OCI-LY1 (cell line): ENCODE measurements around the gene KCNE4.

ENCODE experiments used
- H2AFZ ChIP-seq: fragments of 200-600 bp; sonication (generic), shearing (Covaris generic); 2 replicates; pipeline ENCODE4 v1.6.0; 2014; ENCODE audit warnings: antibody characterized with exemption, mild to moderate bottlenecking, low read length
- H3F3A ChIP-seq: fragments of 200-600 bp; sonication (generic), shearing (Covaris generic); 2 replicates; pipeline ENCODE4 v1.6.0; 2014; ENCODE audit warnings: mild to moderate bottlenecking, antibody characterized with exemption, low read length, moderate library complexity; ENCODE audit not compliant: insufficient read depth
- H3K27ac ChIP-seq: fragments of 200-600 bp; sonication (generic); 2 replicates; pipeline ENCODE4 v1.5.1; 2014; ENCODE audit warnings: low read length, mixed run types, mild to moderate bottlenecking, low read depth; ENCODE audit not compliant: poor library complexity, severe bottlenecking
- H3K27me3 ChIP-seq: fragments of 200-600 bp; sonication (generic); 2 replicates; pipeline ENCODE4 v1.6.0; 2014; ENCODE audit warnings: antibody characterized with exemption, mild to moderate bottlenecking, low read length, moderate library complexity; ENCODE audit not compliant: insufficient read depth
- H3K36me3 ChIP-seq: fragments of 200-600 bp; sonication (generic); 2 replicates; pipeline ENCODE4 v1.6.1; 2014; ENCODE audit warnings: mild to moderate bottlenecking, antibody characterized with exemption, low read length, moderate library complexity, mixed read lengths; ENCODE audit not compliant: insufficient read depth
- H3K4me1 ChIP-seq: fragments of 200-600 bp; sonication (generic); 2 replicates; pipeline ENCODE4 v1.5.1; 2014; ENCODE audit warnings: mild to moderate bottlenecking, low read length, moderate library complexity; ENCODE audit not compliant: insufficient read depth, severe bottlenecking
- H3K4me2 ChIP-seq: fragments of 200-600 bp; sonication (generic), shearing (Covaris generic); 2 replicates; pipeline ENCODE4 v1.6.1; 2014; ENCODE audit warnings: low read length
- H3K4me3 ChIP-seq: fragments of 200-600 bp; sonication (generic); 2 replicates; pipeline ENCODE4 v1.5.1; 2014; ENCODE audit warnings: low read length, low read depth, mild to moderate bottlenecking, mixed read lengths; ENCODE audit not compliant: poor library complexity, severe bottlenecking
- H3K79me2 ChIP-seq: fragments of 200-600 bp; shearing (Covaris generic); 2 replicates; pipeline ENCODE4 v1.6.1; 2016; ENCODE audit warnings: mixed run types, low read length, mixed read lengths; ENCODE audit not compliant: insufficient read depth
- H3K9ac ChIP-seq: fragments of 200-600 bp; sonication (generic), shearing (Covaris generic); 2 replicates; pipeline ENCODE4 v1.6.1; 2014; ENCODE audit warnings: mild to moderate bottlenecking, low read length, mixed read lengths
- H3K9me2 ChIP-seq: fragments of 200-600 bp; sonication (generic), shearing (Covaris generic); 2 replicates; pipeline ENCODE4 v1.6.1; 2014; ENCODE audit warnings: low read depth, mild to moderate bottlenecking, low read length, mixed read lengths
- H3K9me3 ChIP-seq: fragments of 200-600 bp; shearing (Covaris generic); 2 replicates; pipeline ENCODE4 v1.6.1; 2014; ENCODE audit warnings: low read length, mixed read lengths
- H4K20me1 ChIP-seq: fragments of 200-600 bp; sonication (generic), shearing (Covaris generic); 2 replicates; pipeline ENCODE4 v1.6.0; 2016; ENCODE audit warnings: mild to moderate bottlenecking, low read length; ENCODE audit not compliant: insufficient read depth
- CTCF ChIP-seq: fragments of 200-600 bp; sonication (generic), shearing (Covaris generic); IDR thresholded peaks from 2 replicates; pipeline ENCODE4 v1.5.1; 2017; ENCODE audit warnings: mild to moderate bottlenecking, antibody characterized with exemption, low read length, moderate library complexity, mixed read lengths
- EZH2 ChIP-seq: fragments of 200-600 bp; sonication (generic), shearing (Covaris generic); IDR thresholded peaks from 2 replicates; pipeline ENCODE4 v1.8.0; 2017; ENCODE audit warnings: borderline replicate concordance, mixed run types, mild to moderate bottlenecking, antibody characterized with exemption, low read length, moderate library complexity, mixed read lengths

Gene KCNE4

DNA sequence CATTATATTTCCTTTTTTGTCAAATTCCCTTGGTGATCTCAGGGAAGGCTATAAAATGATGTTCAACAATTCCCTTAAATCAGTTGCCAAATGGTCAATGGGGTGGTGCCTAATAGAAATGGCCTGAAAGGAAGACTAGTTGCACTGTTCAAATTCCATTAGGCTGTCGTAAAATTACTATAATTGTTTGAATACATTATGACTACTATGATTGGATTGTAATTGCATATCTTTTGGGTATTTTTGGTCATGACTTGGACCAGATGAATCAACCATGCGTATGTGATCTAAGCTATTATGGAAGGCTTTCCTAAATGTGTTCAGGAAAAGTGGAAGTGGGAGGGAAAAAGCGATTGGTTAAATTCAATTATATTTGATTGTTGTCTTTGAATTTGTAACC is 41.3 kb upstream of the KCNE4 start:
- H3K4me2 ChIP-seq, result no peak overlapping the region
- H3K4me1 ChIP-seq, result no peaks in the 10 kb centered on the region
- no peak overlapping the region for H3K9ac ChIP-seq
- no peaks in the 10 kb centered on the region for H3K9me2 ChIP-seq
- no peaks in the 10 kb centered on the region for H3K27me3 ChIP-seq
- H4K20me1 ChIP-seq, result no peaks in the 10 kb centered on the region
- H3F3A ChIP-seq, result no peaks in the 10 kb centered on the region
- no peaks in the 10 kb centered on the region for H3K9me3 ChIP-seq
- H3K4me3 ChIP-seq, result no peak overlapping the region
- H3K27ac ChIP-seq, result no peak overlapping the region
- no peak overlapping the region for H2AFZ ChIP-seq
- H3K36me3 ChIP-seq, result no peaks in the 10 kb centered on the region
- no peaks in the 10 kb centered on the region for H3K79me2 ChIP-seq
- no peak for TF ChIP-seq CTCF
- TF ChIP-seq EZH2, result no peak

DNA sequence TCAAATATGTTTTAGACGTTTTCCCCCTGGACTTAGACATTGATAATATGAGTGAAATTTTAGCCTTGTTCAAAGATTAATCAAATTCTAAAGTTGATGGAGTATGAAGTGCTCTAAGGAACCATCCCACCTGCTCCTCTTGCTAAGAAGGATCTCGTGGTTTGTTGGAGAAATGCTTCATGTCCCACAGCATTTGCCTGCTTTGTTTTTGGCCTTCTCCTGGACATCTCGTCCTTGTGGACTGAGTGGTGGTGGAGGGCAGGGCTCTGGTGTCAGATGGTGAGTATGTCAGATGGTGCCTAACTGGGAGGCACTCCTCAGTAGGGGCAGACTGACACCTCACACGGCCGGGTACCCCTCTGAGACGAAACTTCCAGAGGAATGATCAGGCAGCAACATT is 39.7 kb upstream of the KCNE4 start:
- H3F3A ChIP-seq, result no peaks in the 10 kb centered on the region
- no peaks in the 10 kb centered on the region for H3K36me3 ChIP-seq
- no peak for TF ChIP-seq EZH2
- TF ChIP-seq CTCF, result no peak
- H3K4me1 ChIP-seq, result no peaks in the 10 kb centered on the region
- H3K4me2 ChIP-seq, result no peak overlapping the region
- no peak overlapping the region for H3K27ac ChIP-seq
- H3K9ac ChIP-seq, result no peak overlapping the region
- H4K20me1 ChIP-seq, result no peaks in the 10 kb centered on the region
- H3K27me3 ChIP-seq, result no peaks in the 10 kb centered on the region
- H3K79me2 ChIP-seq, result no peaks in the 10 kb centered on the region
- no peaks in the 10 kb centered on the region for H3K9me2 ChIP-seq
- H3K4me3 ChIP-seq, result no peak overlapping the region
- no peak overlapping the region for H2AFZ ChIP-seq
- H3K9me3 ChIP-seq, result no peaks in the 10 kb centered on the region

DNA sequence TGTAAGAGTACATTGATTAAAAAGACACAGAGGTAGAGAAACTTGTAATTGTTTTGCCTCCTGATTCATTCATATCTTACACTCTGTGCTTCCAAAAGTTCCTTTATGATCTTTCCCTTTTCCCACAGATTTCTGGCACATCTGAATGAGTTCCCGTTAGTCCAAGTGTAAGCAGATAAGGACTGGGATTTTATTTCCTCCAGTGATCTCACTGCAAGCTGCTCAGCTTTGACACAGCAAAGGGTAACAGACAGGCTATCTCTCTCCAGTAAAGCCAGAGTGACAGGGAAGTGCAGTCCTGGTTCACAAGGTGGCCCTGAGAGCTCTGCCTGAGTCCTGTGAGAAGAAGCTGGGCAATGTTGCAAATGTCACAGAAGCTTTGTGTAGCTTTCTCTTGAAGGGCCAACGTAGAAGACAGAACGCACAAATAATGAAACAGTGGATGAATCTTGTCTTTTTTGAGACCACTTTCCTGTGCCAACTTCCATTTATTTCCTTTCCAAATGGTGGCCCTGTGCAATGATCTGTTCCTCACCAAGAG is 32.5 kb upstream of the KCNE4 start:
- Histone ChIP-seq H3F3A (no peaks in the 10 kb centered on the region), H3K4me2 (no peak overlapping the region), H3K27me3 (no peaks in the 10 kb centered on the region), H3K79me2 (no peaks in the 10 kb centered on the region), H3K9me3 (no peaks in the 10 kb centered on the region), H3K4me3 (no peak overlapping the region), H3K27ac (no peak overlapping the region), H2AFZ (no peak overlapping the region), H3K9ac (no peak overlapping the region), H4K20me1 (no peaks in the 10 kb centered on the region), H3K36me3 (no peaks in the 10 kb centered on the region), H3K4me1 (no peaks in the 10 kb centered on the region), H3K9me2 (no peaks in the 10 kb centered on the region)
- TF ChIP-seq CTCF, result no peak
- no peak for TF ChIP-seq EZH2
